Measurements from ENCODE around the gene ZMYND10. TPM values are rescaled to one million over a fixed set of nuclear protein-coding genes. Genes with fewer than 3 reads are reported as not detected.
A peak's percentile ranks its signal among the peaks of the same experiment; 100 is the strongest.

The ZMYND10 gene
- total RNA-seq, 1 donor from 2014 or later: 1.1 TPM

GRCh38 chr3:50322386-50323091 lies 23.0 kb downstream of the ZMYND10 start, which contains the start of gene HYAL2:
Gene HYAL2, minus strand, starts transcription at chr3:50322745. Its CDS starts 2,256 bp downstream, at chr3:50320489.
- no peaks in the 10 kb centered on the region for H3K9me3 Mint-ChIP-seq (ENCODE audit: low read depth)
- peak within 1 kb of the TSS; percentile 96 for H3K27ac Mint-ChIP-seq (ENCODE audit: unreplicated experiment)
- no peaks in the 10 kb centered on the region for H3K27me3 Mint-ChIP-seq (ENCODE audit: low read depth)
- TF ChIP-seq CTCF (IDR thresholded peaks at IDR 0.05): no peak
- H3K36me3 Mint-ChIP-seq (ENCODE audit: low read depth): peaks cover 3% of the 10 kb centered on the region
- peak within 1 kb of the TSS; percentile 80 for H3K4me3 Mint-ChIP-seq (ENCODE audit: unreplicated experiment)
- peaks cover 48% of the 10 kb centered on the region for H3K4me1 Mint-ChIP-seq (ENCODE audit: low read depth)
- DNase-seq (ENCODE audit: low spot score): peak; percentile 89

- TF ChIP-seq CTCF (IDR thresholded peaks at IDR 0.05): peak; percentile 33
- Mint-ChIP-seq H3K9me3 (ENCODE audit: low read depth) (no peaks in the 10 kb centered on the region), H3K4me1 (ENCODE audit: low read depth) (peaks cover 48% of the 10 kb centered on the region), H3K27me3 (ENCODE audit: low read depth) (no peaks in the 10 kb centered on the region), H3K27ac (ENCODE audit: unreplicated experiment) (no peak overlapping the region), H3K4me3 (ENCODE audit: unreplicated experiment) (peak overlapping the region; percentile 80), H3K36me3 (ENCODE audit: low read depth) (peaks cover 3% of the 10 kb centered on the region)
- no peak for DNase-seq (ENCODE audit: low spot score)
Measured at GRCh38 chr3:50322115-50322385, 23.5 kb downstream of the ZMYND10 start.

- peak; percentile 96 for DNase-seq (ENCODE audit: low spot score)
- Mint-ChIP-seq H3K27ac (ENCODE audit: unreplicated experiment) (peak overlapping the region; percentile 96), H3K9me3 (ENCODE audit: low read depth) (no peaks in the 10 kb centered on the region), H3K36me3 (ENCODE audit: low read depth) (peaks cover 3% of the 10 kb centered on the region), H3K27me3 (ENCODE audit: low read depth) (no peaks in the 10 kb centered on the region), H3K4me3 (ENCODE audit: unreplicated experiment) (peak overlapping the region; percentile 80), H3K4me1 (ENCODE audit: low read depth) (peaks cover 50% of the 10 kb centered on the region)
- TF ChIP-seq CTCF (IDR thresholded peaks at IDR 0.05): peak; percentile 80
Measured at GRCh38 chr3:50321336-50322114, 24.0 kb downstream of the ZMYND10 start.

- H3K9me3 Mint-ChIP-seq (ENCODE audit: low read depth): no peaks in the 10 kb centered on the region
- H3K4me1 Mint-ChIP-seq (ENCODE audit: low read depth): peaks cover 51% of the 10 kb centered on the region
- H3K27me3 Mint-ChIP-seq (ENCODE audit: low read depth): no peaks in the 10 kb centered on the region
- H3K36me3 Mint-ChIP-seq (ENCODE audit: low read depth): peaks cover 5% of the 10 kb centered on the region
- peak; percentile 86 for DNase-seq (ENCODE audit: low spot score)
- no peak for TF ChIP-seq CTCF (IDR thresholded peaks at IDR 0.05)
- peak overlapping the region; percentile 86 for H3K4me3 Mint-ChIP-seq (ENCODE audit: unreplicated experiment)
- H3K27ac Mint-ChIP-seq (ENCODE audit: unreplicated experiment): peak overlapping the region; percentile 89
Measured at GRCh38 chr3:50320853-50321335, 24.6 kb downstream of the ZMYND10 start.

- Mint-ChIP-seq H3K4me1 (ENCODE audit: low read depth) (peaks cover 51% of the 10 kb centered on the region), H3K36me3 (ENCODE audit: low read depth) (peaks cover 8% of the 10 kb centered on the region), H3K4me3 (ENCODE audit: unreplicated experiment) (peak overlapping the region; percentile 86), H3K9me3 (ENCODE audit: low read depth) (no peaks in the 10 kb centered on the region), H3K27me3 (ENCODE audit: low read depth) (no peaks in the 10 kb centered on the region), H3K27ac (ENCODE audit: unreplicated experiment) (no peak overlapping the region)
- no peak for DNase-seq (ENCODE audit: low spot score)
- TF ChIP-seq CTCF (IDR thresholded peaks at IDR 0.05): no peak
Measured at GRCh38 chr3:50319894-50320625, 25.5 kb downstream of the ZMYND10 start.

All from chondrocyte (in vitro differentiated cells).